Right renal cortex interstitium (tissue), 3 donors: ENCODE measurements around the gene SEC23B. TPM values are rescaled to one million over a fixed set of nuclear protein-coding genes. Genes with fewer than 3 reads are reported as not detected.

Experiments used
- DNase-seq, 3 donors: peaks; one replicate each; pipeline ENCODE4 v3.0.0-alpha.2; 2013; ENCODE audit warnings: low read depth in 3 of 3, low spot score in 2 of 3
- polyA plus RNA-seq, 3 donors: library from polyadenylated mRNA; unstranded; fragments of 120-200 nt; gene quantifications; one replicate each; pipeline ENCODE4 v1.2.1, GENCODE V29; 2013; ENCODE audit not compliant: insufficient read length in 3 of 3

SEC23B gene
- polyA plus RNA-seq, 3 donors = 68.1 to 76.0 (median 75.9) TPM

GRCh38 chr20:18580012-18580411, 72.3 kb downstream of the SEC23B start:
- DNase-seq = no peak

- DNase-seq = no peak
Observed at GRCh38 chr20:18585134-18585533, 77.4 kb downstream of the SEC23B start.

- peak; percentile 36 to 66 (median 59) for DNase-seq
Observed at GRCh38 chr20:18587665-18588573, 80.2 kb downstream of the SEC23B start, which contains the start of gene DTD1. Gene DTD1, plus strand, starts transcription at chr20:18588054. Its CDS starts 19 bp downstream, at chr20:18588073.

GRCh38 chr20:18588574-18588933, 80.8 kb downstream of the SEC23B start:
- no peak for DNase-seq

- no peak for DNase-seq
Observed at GRCh38 chr20:18589941-18590674, 82.4 kb downstream of the SEC23B start.

GRCh38 chr20:18596270-18596669, 88.5 kb downstream of the SEC23B start:
- no peak for DNase-seq

GRCh38 chr20:18609741-18610140, 102.0 kb downstream of the SEC23B start:
- DNase-seq = no peak

Other genes with a start within 250 kb of the SEC23B start
- gene ZNF133, start 219.4 kb upstream of the SEC23B start, polyA plus RNA-seq = 10 to 100 TPM; 24.3 to 26.1 (median 25.4) TPM
- gene DZANK1, start 40.9 kb upstream of the SEC23B start, polyA plus RNA-seq = 1 to 10 TPM; 5.9 to 6.8 (median 6.5) TPM
- gene POLR3F, start 40.5 kb upstream of the SEC23B start, polyA plus RNA-seq = 10 to 100 TPM; 15.7 to 18.9 (median 17.0) TPM
- gene RBBP9, start 10.7 kb upstream of the SEC23B start, polyA plus RNA-seq = 10 to 100 TPM; 31.6 to 36.3 (median 34.0) TPM
- gene SMIM26, start 59.5 kb downstream of the SEC23B start, polyA plus RNA-seq = 10 to 100 TPM; 80.8 to 85.4 (median 83.2) TPM
- 10 to 100 TPM; 30.9 to 37.5 (median 32.8) TPM for gene DTD1, start 80.1 kb downstream of the SEC23B start, polyA plus RNA-seq